ENCODE data around the gene PRPF6. TPM values are rescaled to one million over a fixed set of nuclear protein-coding genes. Genes with fewer than 3 reads are reported as not detected.
A peak's percentile ranks its signal among the peaks of the same experiment; 100 is the strongest.

The PRPF6 gene
- total and polyA plus RNA-seq, 2 of the 13 experiments (the other 11 are each of a cell fraction or from before 2014, with no cell fraction given): 63.7 to 101 TPM

DNA sequence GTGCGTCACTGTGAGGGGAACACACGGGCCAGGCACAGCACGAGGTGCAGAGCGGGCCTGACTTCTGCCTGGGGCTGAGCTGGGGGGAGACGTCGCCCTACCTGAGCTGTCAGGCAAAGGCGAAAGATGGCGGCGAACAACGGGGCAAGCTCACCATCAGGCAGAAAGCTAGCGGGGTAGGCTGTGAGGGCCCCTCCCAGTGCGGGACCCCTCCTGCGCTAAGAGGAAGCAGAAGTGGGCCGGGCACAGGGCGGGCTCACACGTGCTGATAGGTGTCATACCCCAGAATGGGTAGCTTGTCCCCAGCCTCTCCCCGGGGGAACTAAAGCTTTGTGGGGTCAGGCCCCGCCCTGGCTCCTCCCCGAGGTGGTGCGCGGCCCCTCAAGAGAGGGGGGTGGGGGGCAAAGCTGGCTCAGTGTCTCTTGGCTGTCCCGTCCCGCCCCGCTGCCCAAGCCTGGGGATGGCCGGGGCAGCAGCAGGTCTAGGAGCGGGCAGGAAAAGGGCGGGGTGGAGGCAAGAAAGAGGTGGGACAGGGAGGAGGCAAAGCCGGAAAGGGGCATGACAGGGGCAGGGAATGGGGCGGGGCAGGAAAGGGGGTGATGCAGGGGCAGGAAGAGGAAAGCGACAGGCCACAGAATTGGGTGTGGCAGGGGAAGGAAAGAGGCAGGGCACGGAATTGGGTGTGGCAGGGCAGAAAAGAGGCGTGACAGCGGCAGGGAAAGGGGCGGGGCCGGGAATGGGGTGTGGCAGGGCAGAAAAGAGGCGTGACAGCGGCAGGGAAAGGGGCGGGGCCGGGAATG is 39.5 kb upstream of the PRPF6 start:
- no peaks in the 10 kb centered on the region for H3K27me3 ChIP-seq (ENCODE audit: control insufficient read depth in 1 of 2, insufficient read depth in 2 of 2, low read length in 2 of 2)
- H3K4me3 ChIP-seq (replicated peaks in 1 of 3; ENCODE audit: insufficient read depth in 1 of 3, low read depth in 2 of 3, low read length in 3 of 3): no peak overlapping the region
- H3K9me3 ChIP-seq (ENCODE audit: low read length): no peaks in the 10 kb centered on the region
- H3K27ac ChIP-seq (ENCODE audit: extremely low read length, insufficient read depth, low read length): no peak overlapping the region
- FAIRE-seq: no peak
- no TSS peak for BruUV-seq (replicated peaks)
- CTCF ChIA-PET (ENCODE audit: low intra/inter-chr PET ratio, low total read pairs): no interaction called here
- no peak overlapping the region for H2AFZ ChIP-seq (ENCODE audit: low read length)
- no peak overlapping the region for H3K9ac ChIP-seq (ENCODE audit: insufficient read depth, low read depth, low read length)
- H3K79me2 ChIP-seq (ENCODE audit: insufficient read depth, low read length): peaks cover 7% of the 10 kb centered on the region
- WGBS (ENCODE audit: low lambda C conversion rate): 97% methylated on average over 39 of the region's 39 CpGs
- DNase-seq (ENCODE audit: low spot score): no peak
- POLR2A ChIA-PET: interaction anchor here (1.8 kb wide), 1 partner anchor 16 kb away, joined by 11 read pairs; the partner anchor contains the start of gene UCKL1
- no peak overlapping the region for H3K4me2 ChIP-seq (ENCODE audit: low read depth, low read length)
- in situ Hi-C loops (cut with HindIII; ENCODE audit: extremely low pct_ligation_motif_present, low pct_unique_long_range_greater_than_20kb) (no loop called here), intact Hi-C loops (cut with micrococcal nuclease; ENCODE audit: unreplicated experiment) (no loop called here)
- H4K20me1 ChIP-seq (ENCODE audit: insufficient read depth, low read length): peaks cover 30% of the 10 kb centered on the region; the same call in 1 of the 2 replicates
- no peak; the same call in 2 of the 3 replicates for ATAC-seq
- H3K4me1 ChIP-seq (ENCODE audit: insufficient read depth, low read length): no peaks in the 10 kb centered on the region
- TF ChIP-seq AGO2 (optimal IDR thresholded peaks at IDR 0.05; ENCODE audit: low read depth, low read length) (peak; percentile 68), HNRNPK (IDR thresholded peaks at IDR 0.05; ENCODE audit: low read depth, low read length, poor library complexity, severe bottlenecking) (peak; percentile 59), RFX1 (IDR thresholded peaks at IDR 0.05) (no peak), POLR2G (IDR thresholded peaks at IDR 0.05; ENCODE audit: low read depth, low read length) (peak; percentile 18; the same call in 1 of the 2 replicates), RBM39 (IDR thresholded peaks at IDR 0.05; ENCODE audit: low read depth, low read length, poor library complexity, severe bottlenecking) (peak; percentile 38), POLR2A (IDR thresholded peaks at IDR 0.05; ENCODE audit: insufficient read depth in 1 of 2, low read depth in 2 of 2, low read length in 2 of 2) (peak in 1 of 2 experiments; percentile 44; a peak in 3 of 4 replicates), AGO1 (IDR thresholded peaks at IDR 0.05; ENCODE audit: low read depth, low read length, poor library complexity, severe bottlenecking) (peak; percentile 14), RBM22 (optimal IDR thresholded peaks at IDR 0.05; ENCODE audit: low read length) (peak; percentile 82), ZBTB7A (CRISPR knock-in tag; IDR thresholded peaks at IDR 0.05) (0 out of 2 replicates have a peak, but pooled peaks have one; percentile 44), ZNF841 (CRISPR knock-in tag; IDR thresholded peaks at IDR 0.05; ENCODE audit: borderline replicate concordance) (no peak), PCBP1 (IDR thresholded peaks at IDR 0.05; ENCODE audit: borderline replicate concordance, low read depth, low read length) (peak; percentile 94; the same call in 1 of the 2 replicates), AKAP8 (CRISPR knock-in tag; IDR thresholded peaks at IDR 0.05) (0 out of 2 replicates have a peak, but pooled peaks have one; percentile 19)
- TF ChIP-seq, protein P1, sequence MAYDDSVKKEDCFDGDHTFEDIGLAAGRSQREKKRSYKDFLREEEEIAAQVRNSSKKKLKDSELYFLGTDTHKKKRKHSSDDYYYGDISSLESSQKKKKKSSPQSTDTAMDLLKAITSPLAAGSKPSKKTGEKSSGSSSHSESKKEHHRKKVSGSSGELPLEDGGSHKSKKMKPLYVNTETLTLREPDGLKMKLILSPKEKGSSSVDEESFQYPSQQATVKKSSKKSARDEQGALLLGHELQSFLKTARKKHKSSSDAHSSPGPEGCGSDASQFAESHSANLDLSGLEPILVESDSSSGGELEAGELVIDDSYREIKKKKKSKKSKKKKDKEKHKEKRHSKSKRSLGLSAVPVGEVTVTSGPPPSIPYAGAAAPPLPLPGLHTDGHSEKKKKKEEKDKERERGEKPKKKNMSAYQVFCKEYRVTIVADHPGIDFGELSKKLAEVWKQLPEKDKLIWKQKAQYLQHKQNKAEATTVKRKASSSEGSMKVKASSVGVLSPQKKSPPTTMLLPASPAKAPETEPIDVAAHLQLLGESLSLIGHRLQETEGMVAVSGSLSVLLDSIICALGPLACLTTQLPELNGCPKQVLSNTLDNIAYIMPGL (CRISPR knock-in tag; IDR thresholded peaks at IDR 0.05; ENCODE audit: borderline replicate concordance in 1 of 2, low read depth in 1 of 2): no peak
- TF ChIP-seq, protein P2, sequence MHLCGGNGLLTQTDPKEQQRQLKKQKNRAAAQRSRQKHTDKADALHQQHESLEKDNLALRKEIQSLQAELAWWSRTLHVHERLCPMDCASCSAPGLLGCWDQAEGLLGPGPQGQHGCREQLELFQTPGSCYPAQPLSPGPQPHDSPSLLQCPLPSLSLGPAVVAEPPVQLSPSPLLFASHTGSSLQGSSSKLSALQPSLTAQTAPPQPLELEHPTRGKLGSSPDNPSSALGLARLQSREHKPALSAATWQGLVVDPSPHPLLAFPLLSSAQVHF (CRISPR knock-in tag; IDR thresholded peaks at IDR 0.05): 0 out of 2 replicates have a peak, but pooled peaks have one; percentile 52
- TF ChIP-seq, protein P3, sequence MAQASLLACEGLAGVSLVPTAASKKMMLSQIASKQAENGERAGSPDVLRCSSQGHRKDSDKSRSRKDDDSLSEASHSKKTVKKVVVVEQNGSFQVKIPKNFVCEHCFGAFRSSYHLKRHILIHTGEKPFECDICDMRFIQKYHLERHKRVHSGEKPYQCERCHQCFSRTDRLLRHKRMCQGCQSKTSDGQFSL (CRISPR knock-in tag; IDR thresholded peaks at IDR 0.05): 0 out of 2 replicates have a peak, but pooled peaks have one; percentile 26
- peaks cover 50 to 77% of the 10 kb centered on the region in 2 experiments for H3K36me3 ChIP-seq (replicated peaks in 1 of 2; ENCODE audit: control insufficient read depth in 1 of 2, insufficient read depth in 2 of 2, low read length in 2 of 2)

Data from HepG2 (cell line).